ENCODE measurements around the gene SDK1. TPM values are rescaled to one million over a fixed set of nuclear protein-coding genes. Genes with fewer than 3 reads are reported as not detected.

Gene SDK1
- total RNA-seq, 1 donor from 2014 or later = 16.7 TPM

GRCh38 chr7:3486841-3487240, 185.8 kb downstream of the SDK1 start:
- no peaks in the 10 kb centered on the region for H3K4me1 ChIP-seq
- DNase-seq (ENCODE audit: extremely low spot score in 2 of 2) = no peak
- no peak overlapping the region for H3K4me3 ChIP-seq
- TF ChIP-seq POLR2AphosphoS5 (IDR thresholded peaks at IDR 0.05; ENCODE audit: insufficient read depth in 1 of 2, low read depth in 1 of 2) (no peak), POLR2A (IDR thresholded peaks at IDR 0.05) (no peak), CTCF (IDR thresholded peaks at IDR 0.05) (no peak)
- H3K36me3 ChIP-seq = no peaks in the 10 kb centered on the region
- intact Hi-C loops (cut with DNase I) = no loop called here
- H3K9me3 ChIP-seq = no peaks in the 10 kb centered on the region
- no peak overlapping the region for H3K27ac ChIP-seq
- H3K27me3 ChIP-seq = no peaks in the 10 kb centered on the region

- intact Hi-C loops (cut with DNase I) = no loop called here
- Histone ChIP-seq H3K27ac (no peak overlapping the region), H3K27me3 (no peaks in the 10 kb centered on the region), H3K36me3 (no peaks in the 10 kb centered on the region), H3K4me1 (peaks cover 6% of the 10 kb centered on the region), H3K4me3 (no peak overlapping the region), H3K9me3 (no peaks in the 10 kb centered on the region)
- TF ChIP-seq POLR2AphosphoS5 (IDR thresholded peaks at IDR 0.05; ENCODE audit: insufficient read depth in 1 of 2, low read depth in 1 of 2) (no peak), POLR2A (IDR thresholded peaks at IDR 0.05) (no peak), CTCF (IDR thresholded peaks at IDR 0.05) (no peak)
- no peak for DNase-seq (ENCODE audit: extremely low spot score in 2 of 2)
Observed at GRCh38 chr7:3488829-3489228, 187.8 kb downstream of the SDK1 start.

- Histone ChIP-seq H3K9me3 (no peaks in the 10 kb centered on the region), H3K27ac (no peak overlapping the region), H3K4me3 (no peak overlapping the region), H3K4me1 (peaks cover 7% of the 10 kb centered on the region), H3K36me3 (no peaks in the 10 kb centered on the region), H3K27me3 (no peaks in the 10 kb centered on the region)
- DNase-seq (ENCODE audit: extremely low spot score in 2 of 2) = no peak
- TF ChIP-seq CTCF (IDR thresholded peaks at IDR 0.05) (no peak), POLR2AphosphoS5 (IDR thresholded peaks at IDR 0.05; ENCODE audit: insufficient read depth in 1 of 2, low read depth in 1 of 2) (no peak), POLR2A (IDR thresholded peaks at IDR 0.05) (no peak)
- intact Hi-C loops (cut with DNase I) = no loop called here
Observed at GRCh38 chr7:3493499-3493898, 192.4 kb downstream of the SDK1 start.

GRCh38 chr7:3494947-3495346, 193.9 kb downstream of the SDK1 start:
- no peaks in the 10 kb centered on the region for H3K9me3 ChIP-seq
- H3K27ac ChIP-seq = no peak overlapping the region
- intact Hi-C loops (cut with DNase I) = no loop called here
- DNase-seq (ENCODE audit: extremely low spot score in 2 of 2) = no peak
- H3K27me3 ChIP-seq = no peaks in the 10 kb centered on the region
- H3K36me3 ChIP-seq = no peaks in the 10 kb centered on the region
- H3K4me3 ChIP-seq = no peak overlapping the region
- H3K4me1 ChIP-seq = peaks cover 7% of the 10 kb centered on the region
- TF ChIP-seq POLR2AphosphoS5 (IDR thresholded peaks at IDR 0.05; ENCODE audit: insufficient read depth in 1 of 2, low read depth in 1 of 2) = no peak
- no peak for TF ChIP-seq POLR2A (IDR thresholded peaks at IDR 0.05)
- no peak for TF ChIP-seq CTCF (IDR thresholded peaks at IDR 0.05)

GRCh38 chr7:3495530-3495929, 194.5 kb downstream of the SDK1 start:
- DNase-seq (ENCODE audit: extremely low spot score in 2 of 2) = no peak
- intact Hi-C loops (cut with DNase I) = no loop called here
- Histone ChIP-seq H3K27ac (no peak overlapping the region), H3K36me3 (no peaks in the 10 kb centered on the region), H3K27me3 (no peaks in the 10 kb centered on the region), H3K4me1 (peaks cover 7% of the 10 kb centered on the region), H3K4me3 (no peak overlapping the region), H3K9me3 (no peaks in the 10 kb centered on the region)
- TF ChIP-seq POLR2A (IDR thresholded peaks at IDR 0.05) (no peak), CTCF (IDR thresholded peaks at IDR 0.05) (no peak), POLR2AphosphoS5 (IDR thresholded peaks at IDR 0.05; ENCODE audit: insufficient read depth in 1 of 2, low read depth in 1 of 2) (no peak)

Data from vagina (tissue), 2 donors.